Measurements from ENCODE around the gene WAS.
"Not testable (repeated sequence)": the region's sequence is repeated elsewhere in the genome, so short reads cannot be mapped to it uniquely, and the experiment has no call there.

DNA sequence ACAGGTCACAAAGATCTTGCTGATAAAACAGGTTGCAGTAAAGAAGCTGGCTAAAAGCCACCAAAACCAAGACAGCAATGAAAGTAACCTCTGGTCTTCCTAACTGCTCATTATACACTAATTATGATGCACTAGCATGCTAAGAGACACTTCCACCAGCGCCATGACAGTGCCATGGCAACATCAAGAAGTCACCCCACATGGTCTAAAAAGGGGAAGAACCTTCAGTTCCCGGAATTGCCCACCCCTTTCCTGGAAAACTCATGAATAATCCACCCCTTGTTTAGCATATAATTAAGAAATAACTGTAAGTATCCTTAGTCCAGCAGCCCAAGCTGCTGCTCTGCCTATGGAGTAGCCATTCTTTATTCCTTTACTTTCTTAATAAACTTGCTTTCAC lies 3.1 kb upstream of the WAS start:
- TF ChIP-seq BHLHE40 (IDR thresholded peaks at IDR 0.05; ENCODE audit: borderline replicate concordance); FOXK2 (IDR thresholded peaks at IDR 0.05); L3MBTL2 (conservative IDR thresholded peaks at IDR 0.05); NFRKB (IDR thresholded peaks at IDR 0.05); SP1 (IDR thresholded peaks at IDR 0.05); ELF4 (IDR thresholded peaks at IDR 0.05); CTBP1 (IDR thresholded peaks at IDR 0.05; ENCODE audit: borderline replicate concordance); FOXA1 (IDR thresholded peaks at IDR 0.05); HDGF (IDR thresholded peaks at IDR 0.05; ENCODE audit: borderline replicate concordance); FOXM1 (IDR thresholded peaks at IDR 0.05; ENCODE audit: borderline replicate concordance); TARDBP (IDR thresholded peaks at IDR 0.05): not testable (repeated sequence)
